IgD-negative memory B cell (primary cell): ENCODE results near the gene ACKR4. TPM values are rescaled to one million over a fixed set of nuclear protein-coding genes. Genes with fewer than 3 reads are reported as not detected.
A peak's percentile ranks its signal among the peaks of the same experiment; 100 is the strongest.
"Not testable (repeated sequence)": the region's sequence is repeated elsewhere in the genome, so short reads cannot be mapped to it uniquely, and the experiment has no call there.

Source experiments
- H3K27ac Mint-ChIP-seq, 3 donors: one replicate each; pipeline ENCODE4 v1.8.0; 2020 to 2022; ENCODE audit warnings: mild to moderate bottlenecking in 3 of 3, mixed read lengths in 3 of 3, moderate library complexity in 1 of 3
- H3K27me3 Mint-ChIP-seq: one replicate; pipeline ENCODE4 v1.8.0; 2021; ENCODE audit warnings: mixed read lengths
- H3K36me3 Mint-ChIP-seq: one replicate; pipeline ENCODE4 v1.8.0; 2020; ENCODE audit warnings: mild to moderate bottlenecking, mixed read lengths
- H3K4me1 Mint-ChIP-seq, 3 donors: one replicate each; pipeline ENCODE4 v1.8.0; 2020 to 2022; ENCODE audit warnings: mixed read lengths in 3 of 3, mild to moderate bottlenecking in 1 of 3
- H3K4me3 Mint-ChIP-seq, 4 donors: one replicate each; pipeline ENCODE4 v1.8.0; 2020 to 2022; ENCODE audit warnings: mild to moderate bottlenecking in 4 of 4, mixed read lengths in 4 of 4, moderate library complexity in 3 of 4
- H3K9me3 Mint-ChIP-seq, 3 donors: one replicate each; pipeline ENCODE4 v1.8.0; 2020 to 2021; ENCODE audit warnings: mixed read lengths in 3 of 3, mild to moderate bottlenecking in 1 of 3
- polyA plus RNA-seq: library from polyadenylated mRNA; unstranded; fragments of 300-500 nt; fragmentation: Illumina TruSeq; gene quantifications from one replicate; pipeline ENCODE4 v1.2.3, GENCODE V29; 2021

ACKR4 gene
- not detected for polyA plus RNA-seq

GRCh38 chr3:132596816-132597433 is at the start of gene ACKR4:
TSS of gene ACKR4 (plus strand) at chr3:132597270. CDS start at chr3:132600398, 3,128 bp downstream.
- Mint-ChIP-seq H3K27ac (peak within 1 kb of the TSS in 1 of 3 donors; percentile 52), H3K4me1 (no peaks in the 10 kb centered on the region), H3K4me3 (peak within 1 kb of the TSS in 1 of 4 donors; percentile 34), H3K27me3 (no peaks in the 10 kb centered on the region), H3K9me3 (no peaks in the 10 kb centered on the region), H3K36me3 (peaks cover 18% of the 10 kb centered on the region)

- Mint-ChIP-seq H3K4me1 (peaks cover 0 to 5% (median 4%) of the 10 kb centered on the region in 3 donors), H3K4me3 (no peak overlapping the region), H3K27me3 (no peaks in the 10 kb centered on the region), H3K36me3 (peaks cover 3% of the 10 kb centered on the region), H3K27ac (no peak overlapping the region), H3K9me3 (no peaks in the 10 kb centered on the region)
Measured at GRCh38 chr3:132549169-132549568, 47.9 kb upstream of the ACKR4 start.

- Mint-ChIP-seq H3K27me3 (no peaks in the 10 kb centered on the region), H3K4me3 (no peak overlapping the region), H3K36me3 (peaks cover 3% of the 10 kb centered on the region), H3K9me3 (no peaks in the 10 kb centered on the region), H3K4me1 (peaks cover 0 to 5% (median 4%) of the 10 kb centered on the region in 3 donors), H3K27ac (no peak overlapping the region)
Measured at GRCh38 chr3:132549890-132550578, 47.0 kb upstream of the ACKR4 start.

GRCh38 chr3:132550579-132551305 is 46.3 kb upstream of the ACKR4 start:
- no peak overlapping the region for H3K4me3 Mint-ChIP-seq
- peaks cover 3% of the 10 kb centered on the region for H3K36me3 Mint-ChIP-seq
- H3K9me3 Mint-ChIP-seq: no peaks in the 10 kb centered on the region
- H3K4me1 Mint-ChIP-seq: peaks cover 0 to 5% (median 4%) of the 10 kb centered on the region in 3 donors
- H3K27ac Mint-ChIP-seq: peak overlapping the region in 1 of 3 donors; percentile 56
- H3K27me3 Mint-ChIP-seq: no peaks in the 10 kb centered on the region

- Mint-ChIP-seq H3K9me3 (no peaks in the 10 kb centered on the region), H3K27me3 (no peaks in the 10 kb centered on the region), H3K36me3 (peaks cover 5% of the 10 kb centered on the region), H3K4me3 (no peak overlapping the region), H3K27ac (no peak overlapping the region), H3K4me1 (peaks cover 0 to 5% (median 4%) of the 10 kb centered on the region in 3 donors)
Measured at GRCh38 chr3:132553826-132554225, 43.2 kb upstream of the ACKR4 start.

- no peaks in the 10 kb centered on the region for H3K27me3 Mint-ChIP-seq
- H3K4me3 Mint-ChIP-seq: no peak overlapping the region
- no peaks in the 10 kb centered on the region for H3K9me3 Mint-ChIP-seq
- H3K4me1 Mint-ChIP-seq: peaks cover 0 to 5% (median 4%) of the 10 kb centered on the region in 3 donors
- no peak overlapping the region for H3K27ac Mint-ChIP-seq
- H3K36me3 Mint-ChIP-seq: peaks cover 5% of the 10 kb centered on the region
Measured at GRCh38 chr3:132554437-132554836, 42.6 kb upstream of the ACKR4 start.

GRCh38 chr3:132555306-132556035 is 41.6 kb upstream of the ACKR4 start:
- Mint-ChIP-seq H3K9me3 (no peaks in the 10 kb centered on the region), H3K27me3 (no peaks in the 10 kb centered on the region), H3K4me1 (peaks cover 0 to 2% (median 1%) of the 10 kb centered on the region in 3 donors), H3K4me3 (no peak overlapping the region), H3K27ac (no peak overlapping the region), H3K36me3 (peaks cover 5% of the 10 kb centered on the region)

GRCh38 chr3:132556036-132556386 is 41.1 kb upstream of the ACKR4 start:
- H3K27me3 Mint-ChIP-seq, H3K27ac Mint-ChIP-seq, H3K36me3 Mint-ChIP-seq, H3K9me3 Mint-ChIP-seq, H3K4me3 Mint-ChIP-seq, H3K4me1 Mint-ChIP-seq: not testable (repeated sequence)

GRCh38 chr3:132556508-132557159 is 40.4 kb upstream of the ACKR4 start:
- no peaks in the 10 kb centered on the region for H3K27me3 Mint-ChIP-seq
- peaks cover 9% of the 10 kb centered on the region for H3K36me3 Mint-ChIP-seq
- H3K9me3 Mint-ChIP-seq: no peaks in the 10 kb centered on the region
- no peak overlapping the region for H3K27ac Mint-ChIP-seq
- no peak overlapping the region for H3K4me3 Mint-ChIP-seq
- H3K4me1 Mint-ChIP-seq: no peaks in the 10 kb centered on the region

- Mint-ChIP-seq H3K27ac (no peak overlapping the region), H3K4me1 (peaks cover 0 to 3% (median 0%) of the 10 kb centered on the region in 3 donors), H3K9me3 (peaks cover 0 to 7% (median 0%) of the 10 kb centered on the region in 3 donors), H3K4me3 (no peak overlapping the region), H3K36me3 (peaks cover 19% of the 10 kb centered on the region), H3K27me3 (no peaks in the 10 kb centered on the region)
Measured at GRCh38 chr3:132561003-132561402, 36.1 kb upstream of the ACKR4 start.

GRCh38 chr3:132563420-132564069 is 33.5 kb upstream of the ACKR4 start:
- no peaks in the 10 kb centered on the region for H3K27me3 Mint-ChIP-seq
- no peak overlapping the region for H3K27ac Mint-ChIP-seq
- H3K9me3 Mint-ChIP-seq: peaks cover 0 to 7% (median 0%) of the 10 kb centered on the region in 3 donors
- peaks cover 19% of the 10 kb centered on the region for H3K36me3 Mint-ChIP-seq
- peaks cover 0 to 3% (median 0%) of the 10 kb centered on the region in 3 donors for H3K4me1 Mint-ChIP-seq
- H3K4me3 Mint-ChIP-seq: no peak overlapping the region

- Mint-ChIP-seq H3K4me1 (peaks cover 0 to 3% (median 0%) of the 10 kb centered on the region in 3 donors), H3K36me3 (peaks cover 19% of the 10 kb centered on the region), H3K4me3 (no peak overlapping the region), H3K9me3 (peaks cover 0 to 7% (median 0%) of the 10 kb centered on the region in 3 donors), H3K27ac (peak overlapping the region in 1 of 3 donors; percentile 11), H3K27me3 (no peaks in the 10 kb centered on the region)
Measured at GRCh38 chr3:132564070-132564465, 33.0 kb upstream of the ACKR4 start.

- H3K4me3 Mint-ChIP-seq: no peak overlapping the region
- H3K27ac Mint-ChIP-seq: no peak overlapping the region
- H3K4me1 Mint-ChIP-seq: peaks cover 0 to 3% (median 0%) of the 10 kb centered on the region in 3 donors
- H3K27me3 Mint-ChIP-seq: no peaks in the 10 kb centered on the region
- H3K36me3 Mint-ChIP-seq: peaks cover 24% of the 10 kb centered on the region
- peaks cover 0 to 9% (median 4%) of the 10 kb centered on the region in 3 donors for H3K9me3 Mint-ChIP-seq
Measured at GRCh38 chr3:132568422-132568821, 28.6 kb upstream of the ACKR4 start.

GRCh38 chr3:132569153-132569552 is 27.9 kb upstream of the ACKR4 start:
- Mint-ChIP-seq H3K4me3 (no peak overlapping the region), H3K9me3 (peaks cover 0 to 6% (median 4%) of the 10 kb centered on the region in 3 donors), H3K4me1 (no peaks in the 10 kb centered on the region), H3K27me3 (no peaks in the 10 kb centered on the region), H3K27ac (no peak overlapping the region), H3K36me3 (peaks cover 26% of the 10 kb centered on the region)
